ENCODE results near the gene TRMT2A.

The TRMT2A gene

DNA sequence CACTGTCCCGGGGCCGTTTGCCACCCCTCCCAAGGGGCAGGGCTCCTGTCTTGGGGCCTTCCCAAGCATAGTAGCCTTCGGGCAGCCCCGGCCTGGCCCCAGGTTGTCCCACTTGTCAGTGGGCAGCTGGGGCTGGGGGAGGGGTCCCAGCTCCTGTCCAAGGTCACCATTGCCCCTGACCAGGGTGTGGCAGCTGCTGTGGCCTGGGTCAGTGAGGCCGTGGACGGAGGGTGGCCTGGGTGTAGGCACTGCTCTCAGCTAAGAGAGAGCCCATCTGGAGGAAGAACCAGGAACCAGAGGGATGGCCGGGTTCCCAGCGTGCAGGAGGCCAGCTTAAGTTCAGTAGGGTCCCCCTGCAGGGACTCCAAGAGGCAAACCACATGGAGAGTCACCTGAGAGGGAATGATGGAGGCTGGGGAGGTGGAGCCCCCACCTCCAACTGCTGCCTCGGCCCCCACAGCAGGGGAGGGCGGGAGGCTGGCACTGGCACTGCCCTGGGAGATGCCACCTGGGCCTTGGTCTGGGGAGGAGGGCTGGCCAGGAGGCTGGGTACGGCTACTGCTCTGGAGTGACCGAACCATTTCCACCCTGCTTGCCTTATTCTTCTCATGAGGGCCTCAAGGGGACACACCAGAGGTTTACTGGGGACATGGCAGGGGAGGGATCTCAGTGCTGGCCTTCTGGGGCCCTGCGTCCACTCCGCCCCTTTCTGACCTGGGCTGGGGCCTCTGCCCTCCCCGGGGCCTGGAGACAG, 40.6 kb upstream of the TRMT2A start:
- no peak for ATAC-seq
- TF ChIP-seq, protein P1, sequence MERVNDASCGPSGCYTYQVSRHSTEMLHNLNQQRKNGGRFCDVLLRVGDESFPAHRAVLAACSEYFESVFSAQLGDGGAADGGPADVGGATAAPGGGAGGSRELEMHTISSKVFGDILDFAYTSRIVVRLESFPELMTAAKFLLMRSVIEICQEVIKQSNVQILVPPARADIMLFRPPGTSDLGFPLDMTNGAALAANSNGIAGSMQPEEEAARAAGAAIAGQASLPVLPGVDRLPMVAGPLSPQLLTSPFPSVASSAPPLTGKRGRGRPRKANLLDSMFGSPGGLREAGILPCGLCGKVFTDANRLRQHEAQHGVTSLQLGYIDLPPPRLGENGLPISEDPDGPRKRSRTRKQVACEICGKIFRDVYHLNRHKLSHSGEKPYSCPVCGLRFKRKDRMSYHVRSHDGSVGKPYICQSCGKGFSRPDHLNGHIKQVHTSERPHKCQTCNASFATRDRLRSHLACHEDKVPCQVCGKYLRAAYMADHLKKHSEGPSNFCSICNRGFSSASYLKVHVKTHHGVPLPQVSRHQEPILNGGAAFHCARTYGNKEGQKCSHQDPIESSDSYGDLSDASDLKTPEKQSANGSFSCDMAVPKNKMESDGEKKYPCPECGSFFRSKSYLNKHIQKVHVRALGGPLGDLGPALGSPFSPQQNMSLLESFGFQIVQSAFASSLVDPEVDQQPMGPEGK (CRISPR knock-in tag; IDR thresholded peaks at IDR 0.05; ENCODE audit: borderline replicate concordance): no peak
- TF ChIP-seq ZFP3 (CRISPR knock-in tag; IDR thresholded peaks at IDR 0.05) (no peak), ZNF70 (CRISPR knock-in tag; IDR thresholded peaks at IDR 0.05) (no peak), ZC3H10 (CRISPR knock-in tag; IDR thresholded peaks at IDR 0.05) (no peak), ZFP30 (CRISPR knock-in tag; IDR thresholded peaks at IDR 0.05) (no peak), ZNF8 (CRISPR knock-in tag; IDR thresholded peaks at IDR 0.05) (no peak), SNAI2 (CRISPR knock-in tag; IDR thresholded peaks at IDR 0.05) (no peak), TOX (CRISPR knock-in tag; IDR thresholded peaks at IDR 0.05; ENCODE audit: borderline replicate concordance) (no peak), PPARA (CRISPR knock-in tag; IDR thresholded peaks at IDR 0.05; ENCODE audit: borderline replicate concordance) (no peak), CSDC2 (CRISPR knock-in tag; IDR thresholded peaks at IDR 0.05) (no peak), OSR1 (CRISPR knock-in tag; IDR thresholded peaks at IDR 0.05) (no peak), TCF4 (CRISPR knock-in tag; IDR thresholded peaks at IDR 0.05; ENCODE audit: borderline replicate concordance) (no peak), ARNTL (CRISPR knock-in tag; IDR thresholded peaks at IDR 0.05; ENCODE audit: borderline replicate concordance, low read depth) (no peak), RARB (CRISPR knock-in tag; IDR thresholded peaks at IDR 0.05) (no peak), ZNF565 (CRISPR knock-in tag; conservative IDR thresholded peaks at IDR 0.05; ENCODE audit: low read depth) (no peak)
- TF ChIP-seq, protein P2, sequence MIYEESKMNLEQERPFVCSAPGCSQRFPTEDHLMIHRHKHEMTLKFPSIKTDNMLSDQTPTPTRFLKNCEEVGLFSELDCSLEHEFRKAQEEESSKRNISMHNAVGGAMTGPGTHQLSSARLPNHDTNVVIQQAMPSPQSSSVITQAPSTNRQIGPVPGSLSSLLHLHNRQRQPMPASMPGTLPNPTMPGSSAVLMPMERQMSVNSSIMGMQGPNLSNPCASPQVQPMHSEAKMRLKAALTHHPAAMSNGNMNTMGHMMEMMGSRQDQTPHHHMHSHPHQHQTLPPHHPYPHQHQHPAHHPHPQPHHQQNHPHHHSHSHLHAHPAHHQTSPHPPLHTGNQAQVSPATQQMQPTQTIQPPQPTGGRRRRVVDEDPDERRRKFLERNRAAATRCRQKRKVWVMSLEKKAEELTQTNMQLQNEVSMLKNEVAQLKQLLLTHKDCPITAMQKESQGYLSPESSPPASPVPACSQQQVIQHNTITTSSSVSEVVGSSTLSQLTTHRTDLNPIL (CRISPR knock-in tag; IDR thresholded peaks at IDR 0.05; ENCODE audit: low read depth): no peak
- TF ChIP-seq, protein P3, sequence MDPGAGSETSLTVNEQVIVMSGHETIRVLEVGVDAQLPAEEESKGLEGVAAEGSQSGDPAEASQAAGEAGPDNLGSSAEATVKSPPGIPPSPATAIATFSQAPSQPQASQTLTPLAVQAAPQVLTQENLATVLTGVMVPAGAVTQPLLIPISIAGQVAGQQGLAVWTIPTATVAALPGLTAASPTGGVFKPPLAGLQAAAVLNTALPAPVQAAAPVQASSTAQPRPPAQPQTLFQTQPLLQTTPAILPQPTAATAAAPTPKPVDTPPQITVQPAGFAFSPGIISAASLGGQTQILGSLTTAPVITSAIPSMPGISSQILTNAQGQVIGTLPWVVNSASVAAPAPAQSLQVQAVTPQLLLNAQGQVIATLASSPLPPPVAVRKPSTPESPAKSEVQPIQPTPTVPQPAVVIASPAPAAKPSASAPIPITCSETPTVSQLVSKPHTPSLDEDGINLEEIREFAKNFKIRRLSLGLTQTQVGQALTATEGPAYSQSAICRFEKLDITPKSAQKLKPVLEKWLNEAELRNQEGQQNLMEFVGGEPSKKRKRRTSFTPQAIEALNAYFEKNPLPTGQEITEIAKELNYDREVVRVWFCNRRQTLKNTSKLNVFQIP (CRISPR knock-in tag; IDR thresholded peaks at IDR 0.05; ENCODE audit: borderline replicate concordance, low read depth): no peak

DNA sequence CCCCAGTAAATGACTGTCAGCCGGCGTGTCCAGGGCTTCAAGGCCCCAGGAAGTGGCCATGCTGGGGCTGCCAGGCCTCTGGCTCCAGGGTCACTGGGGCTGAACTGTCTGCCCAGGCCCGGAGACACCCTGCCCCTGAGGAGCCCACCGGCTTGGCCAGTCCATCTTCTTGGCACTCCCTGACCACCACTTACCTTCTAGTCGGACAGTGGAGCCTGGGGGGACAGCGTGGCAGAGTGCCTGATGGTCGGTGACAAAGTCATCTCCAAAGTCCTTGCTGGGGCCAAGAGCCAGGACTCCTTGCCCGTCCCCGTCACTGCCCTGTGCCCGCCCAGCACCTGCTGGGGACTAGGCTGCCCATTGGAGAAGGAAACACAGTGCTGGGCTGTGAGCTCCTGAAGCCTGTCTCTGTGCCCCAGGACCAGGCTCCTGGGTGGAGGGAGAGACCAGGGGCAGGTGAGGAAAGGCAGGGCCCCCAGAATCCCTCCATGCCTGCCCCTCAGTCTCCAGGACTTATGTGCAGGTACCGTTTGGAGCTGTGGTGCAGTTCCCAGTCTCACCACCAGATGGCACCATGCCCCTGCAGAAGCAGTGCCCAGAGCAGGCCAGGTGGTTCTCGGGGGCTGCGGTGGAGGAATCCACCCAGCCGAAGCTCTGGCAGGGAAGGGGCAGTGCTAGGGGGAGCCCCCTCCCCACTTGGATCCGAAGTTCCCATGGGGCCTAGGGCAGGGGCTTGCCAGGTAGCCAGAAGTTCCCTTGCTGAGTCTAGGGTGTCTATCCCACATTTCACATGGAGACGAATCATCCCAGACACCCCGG, 39.8 kb upstream of the TRMT2A start:
- ATAC-seq: peak; percentile 75
- TF ChIP-seq ZFP3 (CRISPR knock-in tag; IDR thresholded peaks at IDR 0.05) (no peak), SNAI2 (CRISPR knock-in tag; IDR thresholded peaks at IDR 0.05) (no peak), TCF4 (CRISPR knock-in tag; IDR thresholded peaks at IDR 0.05; ENCODE audit: borderline replicate concordance) (no peak), OSR1 (CRISPR knock-in tag; IDR thresholded peaks at IDR 0.05) (no peak), ZNF8 (CRISPR knock-in tag; IDR thresholded peaks at IDR 0.05) (no peak), PPARA (CRISPR knock-in tag; IDR thresholded peaks at IDR 0.05; ENCODE audit: borderline replicate concordance) (no peak), GLIS3 (CRISPR knock-in tag; IDR thresholded peaks at IDR 0.05) (no peak), ZFP30 (CRISPR knock-in tag; IDR thresholded peaks at IDR 0.05) (no peak), TOX (CRISPR knock-in tag; IDR thresholded peaks at IDR 0.05; ENCODE audit: borderline replicate concordance) (no peak), ZNF70 (CRISPR knock-in tag; IDR thresholded peaks at IDR 0.05) (no peak)
- TF ChIP-seq, protein P4, sequence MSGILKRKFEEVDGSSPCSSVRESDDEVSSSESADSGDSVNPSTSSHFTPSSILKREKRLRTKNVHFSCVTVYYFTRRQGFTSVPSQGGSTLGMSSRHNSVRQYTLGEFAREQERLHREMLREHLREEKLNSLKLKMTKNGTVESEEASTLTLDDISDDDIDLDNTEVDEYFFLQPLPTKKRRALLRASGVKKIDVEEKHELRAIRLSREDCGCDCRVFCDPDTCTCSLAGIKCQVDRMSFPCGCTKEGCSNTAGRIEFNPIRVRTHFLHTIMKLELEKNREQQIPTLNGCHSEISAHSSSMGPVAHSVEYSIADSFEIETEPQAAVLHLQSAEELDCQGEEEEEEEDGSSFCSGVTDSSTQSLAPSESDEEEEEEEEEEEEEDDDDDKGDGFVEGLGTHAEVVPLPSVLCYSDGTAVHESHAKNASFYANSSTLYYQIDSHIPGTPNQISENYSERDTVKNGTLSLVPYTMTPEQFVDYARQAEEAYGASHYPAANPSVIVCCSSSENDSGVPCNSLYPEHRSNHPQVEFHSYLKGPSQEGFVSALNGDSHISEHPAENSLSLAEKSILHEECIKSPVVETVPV (CRISPR knock-in tag; IDR thresholded peaks at IDR 0.05): no peak
- TF ChIP-seq, protein P5, sequence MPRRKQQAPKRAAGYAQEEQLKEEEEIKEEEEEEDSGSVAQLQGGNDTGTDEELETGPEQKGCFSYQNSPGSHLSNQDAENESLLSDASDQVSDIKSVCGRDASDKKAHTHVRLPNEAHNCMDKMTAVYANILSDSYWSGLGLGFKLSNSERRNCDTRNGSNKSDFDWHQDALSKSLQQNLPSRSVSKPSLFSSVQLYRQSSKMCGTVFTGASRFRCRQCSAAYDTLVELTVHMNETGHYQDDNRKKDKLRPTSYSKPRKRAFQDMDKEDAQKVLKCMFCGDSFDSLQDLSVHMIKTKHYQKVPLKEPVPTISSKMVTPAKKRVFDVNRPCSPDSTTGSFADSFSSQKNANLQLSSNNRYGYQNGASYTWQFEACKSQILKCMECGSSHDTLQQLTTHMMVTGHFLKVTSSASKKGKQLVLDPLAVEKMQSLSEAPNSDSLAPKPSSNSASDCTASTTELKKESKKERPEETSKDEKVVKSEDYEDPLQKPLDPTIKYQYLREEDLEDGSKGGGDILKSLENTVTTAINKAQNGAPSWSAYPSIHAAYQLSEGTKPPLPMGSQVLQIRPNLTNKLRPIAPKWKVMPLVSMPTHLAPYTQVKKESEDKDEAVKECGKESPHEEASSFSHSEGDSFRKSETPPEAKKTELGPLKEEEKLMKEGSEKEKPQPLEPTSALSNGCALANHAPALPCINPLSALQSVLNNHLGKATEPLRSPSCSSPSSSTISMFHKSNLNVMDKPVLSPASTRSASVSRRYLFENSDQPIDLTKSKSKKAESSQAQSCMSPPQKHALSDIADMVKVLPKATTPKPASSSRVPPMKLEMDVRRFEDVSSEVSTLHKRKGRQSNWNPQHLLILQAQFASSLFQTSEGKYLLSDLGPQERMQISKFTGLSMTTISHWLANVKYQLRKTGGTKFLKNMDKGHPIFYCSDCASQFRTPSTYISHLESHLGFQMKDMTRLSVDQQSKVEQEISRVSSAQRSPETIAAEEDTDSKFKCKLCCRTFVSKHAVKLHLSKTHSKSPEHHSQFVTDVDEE (CRISPR knock-in tag; IDR thresholded peaks at IDR 0.05): no peak
- TF ChIP-seq, protein P2 (CRISPR knock-in tag; IDR thresholded peaks at IDR 0.05; ENCODE audit: low read depth): no peak
- TF ChIP-seq, protein P3 (CRISPR knock-in tag; IDR thresholded peaks at IDR 0.05; ENCODE audit: borderline replicate concordance, low read depth): no peak
